Activated CD4-positive, alpha-beta T cell treated with anti-CD3 and anti-CD28 coated beads, Interleukin-2, amount 50 U/mL, for 16 hours (primary cell): ENCODE results near the gene PPP1R12B.
"Not testable (repeated sequence)": the region's sequence is repeated elsewhere in the genome, so short reads cannot be mapped to it uniquely, and the experiment has no call there.

Experiments used
- DNase-seq: peaks from one replicate; pipeline ENCODE4 v3.0.0-alpha.2; 2020

The PPP1R12B gene

GRCh38 chr1:202493112-202493511 lies 144.6 kb downstream of the PPP1R12B start:
- DNase-seq = not testable (repeated sequence)

GRCh38 chr1:202498542-202498941 lies 150.0 kb downstream of the PPP1R12B start:
- DNase-seq = no peak

- DNase-seq = not testable (repeated sequence)
These were observed 151.5 kb downstream of the PPP1R12B start for GRCh38 chr1:202499997-202500396.

GRCh38 chr1:202501281-202501680 lies 152.8 kb downstream of the PPP1R12B start:
- no peak for DNase-seq

- no peak for DNase-seq
These were observed 156.9 kb downstream of the PPP1R12B start for GRCh38 chr1:202505356-202505755.

- DNase-seq = not testable (repeated sequence)
These were observed 157.5 kb downstream of the PPP1R12B start for GRCh38 chr1:202505880-202506575.

- DNase-seq = not testable (repeated sequence)
These were observed 160.4 kb downstream of the PPP1R12B start for GRCh38 chr1:202508863-202509262.

- DNase-seq = not testable (repeated sequence)
These were observed 165.4 kb downstream of the PPP1R12B start for GRCh38 chr1:202513875-202514274.

GRCh38 chr1:202516434-202516877 lies 168.0 kb downstream of the PPP1R12B start:
- no peak for DNase-seq

- not testable (repeated sequence) for DNase-seq
These were observed 168.6 kb downstream of the PPP1R12B start for GRCh38 chr1:202517146-202517545.

GRCh38 chr1:202518180-202518579 lies 169.7 kb downstream of the PPP1R12B start:
- not testable (repeated sequence) for DNase-seq

GRCh38 chr1:202518905-202519304 lies 170.4 kb downstream of the PPP1R12B start:
- DNase-seq = not testable (repeated sequence)

GRCh38 chr1:202520129-202520856 lies 171.8 kb downstream of the PPP1R12B start:
- DNase-seq = not testable (repeated sequence)

GRCh38 chr1:202520857-202521216 lies 172.3 kb downstream of the PPP1R12B start:
- DNase-seq = not testable (repeated sequence)

GRCh38 chr1:202521484-202521883 lies 173.0 kb downstream of the PPP1R12B start:
- not testable (repeated sequence) for DNase-seq

GRCh38 chr1:202521886-202522285 lies 173.4 kb downstream of the PPP1R12B start:
- DNase-seq = no peak

GRCh38 chr1:202526056-202526455 lies 177.6 kb downstream of the PPP1R12B start:
- not testable (repeated sequence) for DNase-seq

- DNase-seq = not testable (repeated sequence)
These were observed 179.7 kb downstream of the PPP1R12B start for GRCh38 chr1:202528096-202528722.

GRCh38 chr1:202530686-202531085 lies 182.2 kb downstream of the PPP1R12B start:
- DNase-seq = not testable (repeated sequence)

- DNase-seq = no peak
These were observed 182.9 kb downstream of the PPP1R12B start for GRCh38 chr1:202531472-202531811.

GRCh38 chr1:202531812-202532616 lies 183.5 kb downstream of the PPP1R12B start:
- DNase-seq = not testable (repeated sequence)

GRCh38 chr1:202539166-202539574 lies 190.7 kb downstream of the PPP1R12B start:
- not testable (repeated sequence) for DNase-seq

GRCh38 chr1:202539583-202539982 lies 191.1 kb downstream of the PPP1R12B start:
- DNase-seq = not testable (repeated sequence)
